Neural progenitor cell (in vitro differentiated cells): ENCODE data around the gene ZMIZ2. TPM values are rescaled to one million over a fixed set of nuclear protein-coding genes. Genes with fewer than 3 reads are reported as not detected.
"Not testable (repeated sequence)": the region's sequence is repeated elsewhere in the genome, so short reads cannot be mapped to it uniquely, and the experiment has no call there.

ENCODE experiments used
- DNase-seq: peaks from one replicate; pipeline ENCODE4 v3.0.0-alpha.2; 2016; ENCODE audit warnings: low spot score
- H2AFZ ChIP-seq: fragments of 200-600 bp; sonication (generic); replicated peaks from 2 replicates; pipeline ENCODE4 v1.6.1; 2016; ENCODE audit warnings: antibody characterized with exemption
- H3F3A ChIP-seq: fragments of 200-600 bp; sonication (generic); 2 replicates; pipeline ENCODE4 v1.6.1; 2016; ENCODE audit warnings: antibody characterized with exemption, low read depth
- H3K27ac ChIP-seq: fragments of 200-600 bp; sonication (generic); 2 replicates; pipeline ENCODE4 v1.5.1; 2016; ENCODE audit warnings: mild to moderate bottlenecking
- H3K27me3 ChIP-seq: fragments of 200-600 bp; sonication (generic); 2 replicates; pipeline ENCODE4 v1.6.1; 2016; ENCODE audit warnings: mild to moderate bottlenecking, moderate library complexity
- H3K36me3 ChIP-seq: fragments of 200-600 bp; sonication (generic); 2 replicates; pipeline ENCODE4 v1.5.1; 2016
- H3K4me1 ChIP-seq: fragments of 200-600 bp; sonication (generic); 2 replicates; pipeline ENCODE4 v1.6.1; 2016; ENCODE audit warnings: mixed run types
- H3K4me2 ChIP-seq: fragments of 200-600 bp; sonication (generic); 2 replicates; pipeline ENCODE4 v1.6.1; 2016
- H3K4me3 ChIP-seq: fragments of 200-600 bp; sonication (generic); 2 replicates; pipeline ENCODE4 v1.5.1; 2016
- H3K79me2 ChIP-seq: fragments of 200-600 bp; sonication (generic); 2 replicates; pipeline ENCODE4 v1.6.1; 2016; ENCODE audit warnings: low read depth
- H3K9ac ChIP-seq: fragments of 200-600 bp; sonication (generic); 2 replicates; pipeline ENCODE4 v1.6.1; 2016
- H3K9me3 ChIP-seq: fragments of 200-600 bp; sonication (generic); 2 replicates; pipeline ENCODE4 v1.5.1; 2016; ENCODE audit warnings: low read depth
- H4K20me1 ChIP-seq: fragments of 200-600 bp; sonication (generic); 2 replicates; pipeline ENCODE4 v1.6.1; 2016; ENCODE audit warnings: low read depth
- H3K27ac Mint-ChIP-seq: 3 replicates; pipeline ENCODE4 v1.8.0; 2021; ENCODE audit warnings: mixed read lengths
- H3K27me3 Mint-ChIP-seq: 2 replicates; pipeline ENCODE4 v1.8.0; 2022; ENCODE audit warnings: low read depth, mild to moderate bottlenecking, inconsistent platforms, moderate library complexity, mixed read lengths; ENCODE audit not compliant: insufficient read depth
- H3K36me3 Mint-ChIP-seq: 3 replicates; pipeline ENCODE4 v1.8.0; 2021; ENCODE audit warnings: mixed read lengths
- H3K4me1 Mint-ChIP-seq: 3 replicates; pipeline ENCODE4 v1.8.0; 2021; ENCODE audit warnings: mixed read lengths
- H3K4me3 Mint-ChIP-seq: 3 replicates; pipeline ENCODE4 v1.8.0; 2021; ENCODE audit warnings: mild to moderate bottlenecking, moderate library complexity, mixed read lengths
- H3K9me3 Mint-ChIP-seq: 3 replicates; pipeline ENCODE4 v1.8.0; 2020; ENCODE audit warnings: mixed read lengths
- EZH2 ChIP-seq: fragments of 200-600 bp; sonication (generic); IDR thresholded peaks from 2 replicates; pipeline ENCODE4 v1.6.1; 2017; ENCODE audit warnings: antibody characterized with exemption, mild to moderate bottlenecking, moderate library complexity
- EZH2phosphoT487 ChIP-seq: fragments of 200-600 bp; sonication (generic); IDR thresholded peaks from 2 replicates; pipeline ENCODE4 v1.6.1; 2017; ENCODE audit warnings: antibody characterized with exemption
- total RNA-seq: library from RNA; depleted of rRNA; stranded (reverse); fragments of >200 nt; gene quantifications from 2 replicates; pipeline ENCODE4 v1.2.3, GENCODE V29; 2015; ENCODE audit warnings: low replicate concordance
- TF ChIP-seq, protein P1 (sequence below): fragments of 200-600 bp; sonication (generic); IDR thresholded peaks from 2 replicates; pipeline ENCODE4 v1.5.1; 2017; ENCODE audit warnings: antibody characterized with exemption, mild to moderate bottlenecking

The ZMIZ2 gene, protein sequence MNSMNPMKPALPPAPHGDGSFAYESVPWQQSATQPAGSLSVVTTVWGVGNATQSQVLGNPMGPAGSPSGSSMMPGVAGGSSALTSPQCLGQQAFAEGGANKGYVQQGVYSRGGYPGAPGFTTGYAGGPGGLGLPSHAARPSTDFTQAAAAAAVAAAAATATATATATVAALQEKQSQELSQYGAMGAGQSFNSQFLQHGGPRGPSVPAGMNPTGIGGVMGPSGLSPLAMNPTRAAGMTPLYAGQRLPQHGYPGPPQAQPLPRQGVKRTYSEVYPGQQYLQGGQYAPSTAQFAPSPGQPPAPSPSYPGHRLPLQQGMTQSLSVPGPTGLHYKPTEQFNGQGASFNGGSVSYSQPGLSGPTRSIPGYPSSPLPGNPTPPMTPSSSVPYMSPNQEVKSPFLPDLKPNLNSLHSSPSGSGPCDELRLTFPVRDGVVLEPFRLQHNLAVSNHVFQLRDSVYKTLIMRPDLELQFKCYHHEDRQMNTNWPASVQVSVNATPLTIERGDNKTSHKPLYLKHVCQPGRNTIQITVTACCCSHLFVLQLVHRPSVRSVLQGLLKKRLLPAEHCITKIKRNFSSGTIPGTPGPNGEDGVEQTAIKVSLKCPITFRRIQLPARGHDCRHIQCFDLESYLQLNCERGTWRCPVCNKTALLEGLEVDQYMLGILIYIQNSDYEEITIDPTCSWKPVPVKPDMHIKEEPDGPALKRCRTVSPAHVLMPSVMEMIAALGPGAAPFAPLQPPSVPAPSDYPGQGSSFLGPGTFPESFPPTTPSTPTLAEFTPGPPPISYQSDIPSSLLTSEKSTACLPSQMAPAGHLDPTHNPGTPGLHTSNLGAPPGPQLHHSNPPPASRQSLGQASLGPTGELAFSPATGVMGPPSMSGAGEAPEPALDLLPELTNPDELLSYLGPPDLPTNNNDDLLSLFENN
- total RNA-seq: 7.6 and 19.5 TPM in 2 replicates

DNA sequence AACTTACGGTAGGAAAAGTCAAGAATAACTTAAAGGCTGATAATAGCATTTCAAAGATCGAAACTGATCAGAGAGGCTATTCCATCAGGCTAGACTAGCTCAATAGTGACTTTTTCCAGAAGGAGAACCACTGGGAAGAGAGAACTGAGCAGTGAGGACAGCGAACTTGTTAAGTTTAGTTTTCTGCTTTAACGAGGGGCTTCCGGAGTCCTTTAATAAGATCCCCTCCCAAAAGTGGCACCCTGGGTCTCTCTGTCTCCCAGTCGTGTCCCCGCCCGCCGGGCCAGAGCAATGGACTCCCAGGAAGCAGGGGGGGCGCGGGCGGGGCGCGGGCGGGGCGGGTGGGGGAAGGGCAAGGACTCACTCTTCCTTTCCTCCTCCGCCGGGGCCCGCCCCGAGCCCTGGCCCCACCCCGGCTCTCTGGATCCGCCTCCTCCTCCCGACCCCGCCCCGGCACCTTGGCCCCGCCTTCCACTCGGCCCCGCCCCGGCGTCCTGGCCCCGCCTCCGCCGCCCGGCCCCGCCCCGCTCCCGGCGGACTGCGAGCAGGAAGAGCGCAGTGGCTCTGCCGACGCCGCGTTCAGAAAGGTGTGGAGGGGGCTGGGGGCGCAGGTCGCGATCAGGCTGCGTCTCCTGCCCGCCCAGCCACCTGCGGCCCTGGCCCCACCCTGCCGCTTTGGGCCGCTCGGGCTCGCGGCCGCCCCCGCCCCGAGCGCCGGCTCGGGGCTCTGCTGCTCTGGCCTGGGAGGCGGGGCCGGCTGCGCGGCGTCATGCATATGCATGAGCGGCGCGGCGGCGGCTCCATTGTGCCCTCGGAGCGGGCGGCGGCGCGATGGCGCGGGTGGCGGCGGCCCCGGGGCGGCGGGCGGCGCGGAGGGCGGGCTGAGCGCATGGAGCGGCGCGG, at the start of gene ZMIZ2:
Gene ZMIZ2, plus strand, starts transcription at position 803 of the 903 bp plus-strand sequence. CDS start 7,403 bp downstream, outside the sequence.
- Mint-ChIP-seq H3K27ac (no peak within 1 kb of the TSS), H3K27me3 (peaks cover 10% of the 10 kb centered on the region), H3K9me3 (no peaks in the 10 kb centered on the region), H3K36me3 (peaks cover 8% of the 10 kb centered on the region), H3K4me3 (peak within 1 kb of the TSS; percentile 86), H3K4me1 (peaks cover 30% of the 10 kb centered on the region)
- Histone ChIP-seq H3K79me2 (peaks cover 44% of the 10 kb centered on the region), H3K36me3 (no peaks in the 10 kb centered on the region), H3K9me3 (no peaks in the 10 kb centered on the region), H3K4me2 (peak within 1 kb of the TSS; percentile 98), H3K4me3 (peak within 1 kb of the TSS; percentile 100), H3F3A (peaks cover 15% of the 10 kb centered on the region), H4K20me1 (peaks cover 30% of the 10 kb centered on the region), H3K27ac (peak within 1 kb of the TSS; percentile 65), H3K9ac (peak within 1 kb of the TSS; percentile 69), H2AFZ (peak within 1 kb of the TSS; percentile 99), H3K4me1 (peaks cover 9% of the 10 kb centered on the region), H3K27me3 (no peaks in the 10 kb centered on the region)
- no peak for TF ChIP-seq EZH2phosphoT487
- TF ChIP-seq, protein P1, sequence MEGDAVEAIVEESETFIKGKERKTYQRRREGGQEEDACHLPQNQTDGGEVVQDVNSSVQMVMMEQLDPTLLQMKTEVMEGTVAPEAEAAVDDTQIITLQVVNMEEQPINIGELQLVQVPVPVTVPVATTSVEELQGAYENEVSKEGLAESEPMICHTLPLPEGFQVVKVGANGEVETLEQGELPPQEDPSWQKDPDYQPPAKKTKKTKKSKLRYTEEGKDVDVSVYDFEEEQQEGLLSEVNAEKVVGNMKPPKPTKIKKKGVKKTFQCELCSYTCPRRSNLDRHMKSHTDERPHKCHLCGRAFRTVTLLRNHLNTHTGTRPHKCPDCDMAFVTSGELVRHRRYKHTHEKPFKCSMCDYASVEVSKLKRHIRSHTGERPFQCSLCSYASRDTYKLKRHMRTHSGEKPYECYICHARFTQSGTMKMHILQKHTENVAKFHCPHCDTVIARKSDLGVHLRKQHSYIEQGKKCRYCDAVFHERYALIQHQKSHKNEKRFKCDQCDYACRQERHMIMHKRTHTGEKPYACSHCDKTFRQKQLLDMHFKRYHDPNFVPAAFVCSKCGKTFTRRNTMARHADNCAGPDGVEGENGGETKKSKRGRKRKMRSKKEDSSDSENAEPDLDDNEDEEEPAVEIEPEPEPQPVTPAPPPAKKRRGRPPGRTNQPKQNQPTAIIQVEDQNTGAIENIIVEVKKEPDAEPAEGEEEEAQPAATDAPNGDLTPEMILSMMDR: no peak
- TF ChIP-seq EZH2: no peak
- DNase-seq: peak; percentile 97

GRCh38 chr7:44699598-44699997, 49.0 kb upstream of the ZMIZ2 start:
- not testable (repeated sequence) for H2AFZ ChIP-seq, H3K36me3 ChIP-seq, H3K4me1 Mint-ChIP-seq

GRCh38 chr7:44700322-44700721, 48.3 kb upstream of the ZMIZ2 start:
- H3K79me2 ChIP-seq: no peaks in the 10 kb centered on the region
- H3K27me3 ChIP-seq: no peaks in the 10 kb centered on the region
- Mint-ChIP-seq H3K36me3 (peaks cover 54% of the 10 kb centered on the region), H3K27me3 (peaks cover 11% of the 10 kb centered on the region), H3K27ac (peak overlapping the region; percentile 8), H3K9me3 (peaks cover 2% of the 10 kb centered on the region), H3K4me1 (no peaks in the 10 kb centered on the region), H3K4me3 (no peak overlapping the region)
- TF ChIP-seq, protein P1: no peak
- TF ChIP-seq EZH2 (no peak), EZH2phosphoT487 (no peak)
- H3K36me3 ChIP-seq: no peaks in the 10 kb centered on the region
- H3K9ac ChIP-seq: no peak overlapping the region
- H3K4me2 ChIP-seq: no peak overlapping the region
- H3K9me3 ChIP-seq: no peaks in the 10 kb centered on the region
- no peaks in the 10 kb centered on the region for H3K4me1 ChIP-seq
- no peak overlapping the region for H3K27ac ChIP-seq
- no peaks in the 10 kb centered on the region for H4K20me1 ChIP-seq
- H3F3A ChIP-seq: no peaks in the 10 kb centered on the region
- H3K4me3 ChIP-seq: no peak overlapping the region
- H2AFZ ChIP-seq: no peak overlapping the region
- DNase-seq: no peak

More at GRCh38 chr7:44699598-44699997, 49.0 kb upstream of the ZMIZ2 start:
- not testable (repeated sequence) for H3F3A ChIP-seq, H3K9me3 ChIP-seq, H3K4me3 ChIP-seq, H3K27me3 ChIP-seq, DNase-seq, H3K27ac ChIP-seq, H3K79me2 ChIP-seq, H3K4me2 ChIP-seq, H4K20me1 ChIP-seq, H3K9ac ChIP-seq, H3K4me1 ChIP-seq, H3K27ac Mint-ChIP-seq, H3K9me3 Mint-ChIP-seq
- Mint-ChIP-seq H3K36me3 (peaks cover 55% of the 10 kb centered on the region), H3K27me3 (peaks cover 11% of the 10 kb centered on the region), H3K4me3 (peak overlapping the region; percentile 50)

- not testable (repeated sequence) for H3K4me1 ChIP-seq, H3K27ac Mint-ChIP-seq, H3K4me2 ChIP-seq, H3K27ac ChIP-seq, H3F3A ChIP-seq, H3K9me3 Mint-ChIP-seq, H4K20me1 ChIP-seq, H3K4me1 Mint-ChIP-seq, H2AFZ ChIP-seq, H3K79me2 ChIP-seq, H3K9me3 ChIP-seq, H3K4me3 ChIP-seq, H3K36me3 ChIP-seq, DNase-seq, H3K9ac ChIP-seq, H3K27me3 ChIP-seq, H3K4me3 Mint-ChIP-seq
- Mint-ChIP-seq H3K27me3 (peaks cover 11% of the 10 kb centered on the region), H3K36me3 (peaks cover 44% of the 10 kb centered on the region)
These were observed 45.3 kb upstream of the ZMIZ2 start for GRCh38 chr7:44703391-44703790.
